HG03378 (cell line): ENCODE results near the gene ZDHHC11B.
"Not testable (repeated sequence)": the region's sequence is repeated elsewhere in the genome, so short reads cannot be mapped to it uniquely, and the experiment has no call there.

Experiments used
- ATAC-seq: cut with Tn5 transposase; IDR thresholded peaks from one replicate; pipeline ENCODE4 v1.9.1; 2021; ENCODE audit warnings: mild to moderate bottlenecking, moderate library complexity; ENCODE audit not compliant: unreplicated experiment

ZDHHC11B gene

DNA sequence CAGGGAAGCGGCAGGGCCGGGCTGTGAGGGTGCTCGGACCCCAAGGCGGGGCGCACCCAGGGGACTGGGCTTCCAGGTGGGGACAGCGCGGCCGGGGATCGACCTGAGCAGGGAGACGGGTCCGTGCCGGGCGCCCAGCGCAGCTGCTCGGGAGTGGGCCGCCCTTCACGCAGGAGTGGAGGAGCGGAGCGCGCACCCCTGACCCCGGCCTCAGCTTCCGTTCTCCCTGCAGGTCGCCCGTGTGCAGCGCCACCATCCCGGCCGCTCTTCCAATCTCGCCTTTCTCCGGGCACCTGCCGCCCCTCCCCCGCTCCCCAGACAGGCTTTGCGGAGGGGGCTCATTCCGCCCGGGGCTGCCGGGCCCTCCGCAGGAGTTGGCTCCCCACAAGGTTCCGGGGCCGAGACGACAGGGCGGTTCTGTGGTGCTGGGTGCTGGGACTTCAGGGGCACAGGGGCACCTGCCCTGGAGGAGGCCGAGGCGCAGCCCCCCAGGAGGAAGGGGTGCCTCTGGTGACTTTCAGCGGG, 714 bp upstream of the ZDHHC11B start:
- not testable (repeated sequence) for ATAC-seq

GRCh38 chr5:783881-784427, 575 bp downstream of the ZDHHC11B start:
- ATAC-seq = not testable (repeated sequence)

DNA sequence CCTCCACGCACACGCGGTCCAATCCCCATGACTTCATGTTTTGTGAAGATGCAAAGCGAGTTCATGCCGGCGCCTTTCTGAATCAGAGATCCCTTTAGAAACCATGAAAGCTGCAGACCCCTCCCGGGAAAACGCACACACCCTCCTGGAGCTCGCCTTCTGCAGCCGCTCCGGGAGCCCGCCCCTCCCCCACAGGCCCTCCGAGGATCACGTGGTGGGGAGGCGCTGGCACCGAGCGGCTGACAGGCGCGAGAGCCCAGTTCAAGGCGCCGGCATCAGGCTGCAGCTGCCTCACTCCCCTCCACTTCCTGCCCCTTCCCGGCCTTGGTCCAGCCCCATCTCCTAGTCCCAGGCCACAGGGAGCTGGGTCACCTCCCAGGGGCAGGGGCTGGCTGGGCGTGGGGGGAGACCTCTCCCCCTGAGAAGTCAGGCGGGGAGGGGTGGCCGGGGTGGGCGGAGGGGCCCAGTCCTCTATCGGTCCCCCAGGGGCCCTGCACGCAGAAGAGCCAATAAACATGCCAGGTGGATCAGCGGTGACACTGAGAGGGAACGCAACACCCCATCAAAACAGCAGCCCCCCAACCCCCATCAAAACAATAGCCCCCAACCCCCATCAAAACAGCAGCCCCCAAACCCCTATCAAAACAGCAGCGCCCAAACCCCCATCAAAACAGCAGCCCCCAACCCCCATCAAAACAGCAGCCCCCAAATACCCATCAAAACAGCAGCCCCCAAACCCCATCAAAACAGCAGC, 1.3 kb downstream of the ZDHHC11B start:
- not testable (repeated sequence) for ATAC-seq

- ATAC-seq = not testable (repeated sequence)
Measured at GRCh38 chr5:782356-782755, 2.2 kb downstream of the ZDHHC11B start.

DNA sequence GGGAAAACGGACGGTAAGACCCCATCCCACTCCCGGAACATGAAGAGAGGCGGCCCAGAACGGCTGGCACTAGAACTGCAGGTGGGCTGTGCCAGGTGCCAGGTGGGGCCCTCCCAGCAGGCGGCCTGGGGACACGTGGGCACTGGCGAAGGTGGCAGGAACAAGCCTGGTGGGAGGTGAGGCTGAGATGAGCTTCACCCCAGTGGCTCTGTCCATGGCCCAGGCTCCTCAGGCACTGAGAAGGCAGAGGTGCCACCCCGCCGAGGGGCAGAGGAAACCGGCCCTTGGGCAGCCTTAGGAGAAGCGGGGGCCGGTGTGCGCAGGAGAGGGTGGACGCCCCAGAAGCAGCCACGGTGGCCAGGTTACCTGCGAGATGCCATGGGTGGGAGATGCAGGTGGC, 4.0 kb downstream of the ZDHHC11B start:
- ATAC-seq = not testable (repeated sequence)

DNA sequence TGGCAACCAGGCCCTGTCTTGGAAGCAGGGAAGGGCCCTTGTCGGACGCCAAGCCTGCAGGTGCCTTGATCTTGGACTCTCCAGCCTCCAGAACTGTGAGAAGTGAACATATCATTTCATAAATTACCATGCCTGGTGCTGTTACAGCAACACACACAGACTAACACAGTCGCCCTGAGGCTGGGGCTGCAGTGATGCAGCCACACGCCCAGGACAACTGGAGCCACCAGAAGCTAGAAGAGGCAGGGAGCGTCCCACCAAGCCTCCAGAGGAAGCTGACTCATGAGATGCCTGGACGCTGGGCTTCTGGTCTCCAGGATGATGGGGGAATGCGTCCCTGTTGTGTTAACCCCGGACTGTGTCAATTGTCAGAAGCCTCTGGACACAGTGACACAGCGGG, 5.6 kb downstream of the ZDHHC11B start:
- not testable (repeated sequence) for ATAC-seq

- not testable (repeated sequence) for ATAC-seq
Measured at GRCh38 chr5:778421-778820, 6.1 kb downstream of the ZDHHC11B start.

DNA sequence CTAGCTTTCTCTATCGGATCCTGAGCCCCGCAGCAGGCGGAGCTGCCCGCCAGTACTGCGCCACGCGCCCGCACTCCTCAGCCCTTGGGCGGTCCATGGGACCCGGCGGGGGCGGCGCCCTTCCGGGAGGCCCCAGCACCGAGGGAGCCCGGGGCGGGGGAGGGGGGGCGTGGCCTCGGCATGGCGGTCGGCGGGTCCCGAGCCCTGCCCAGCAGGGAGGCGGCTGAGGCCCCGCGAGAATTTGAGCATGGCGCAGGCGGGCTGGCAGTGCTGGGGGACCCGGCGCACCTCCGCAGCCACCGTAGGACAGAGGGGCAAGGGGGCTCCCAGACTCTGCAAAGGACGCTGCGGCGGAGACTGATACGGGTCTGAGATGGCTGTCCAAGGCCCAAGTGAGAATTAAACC, 6.8 kb downstream of the ZDHHC11B start:
- ATAC-seq = no peak

GRCh38 chr5:776862-777711, 7.4 kb downstream of the ZDHHC11B start:
- ATAC-seq = no peak

DNA sequence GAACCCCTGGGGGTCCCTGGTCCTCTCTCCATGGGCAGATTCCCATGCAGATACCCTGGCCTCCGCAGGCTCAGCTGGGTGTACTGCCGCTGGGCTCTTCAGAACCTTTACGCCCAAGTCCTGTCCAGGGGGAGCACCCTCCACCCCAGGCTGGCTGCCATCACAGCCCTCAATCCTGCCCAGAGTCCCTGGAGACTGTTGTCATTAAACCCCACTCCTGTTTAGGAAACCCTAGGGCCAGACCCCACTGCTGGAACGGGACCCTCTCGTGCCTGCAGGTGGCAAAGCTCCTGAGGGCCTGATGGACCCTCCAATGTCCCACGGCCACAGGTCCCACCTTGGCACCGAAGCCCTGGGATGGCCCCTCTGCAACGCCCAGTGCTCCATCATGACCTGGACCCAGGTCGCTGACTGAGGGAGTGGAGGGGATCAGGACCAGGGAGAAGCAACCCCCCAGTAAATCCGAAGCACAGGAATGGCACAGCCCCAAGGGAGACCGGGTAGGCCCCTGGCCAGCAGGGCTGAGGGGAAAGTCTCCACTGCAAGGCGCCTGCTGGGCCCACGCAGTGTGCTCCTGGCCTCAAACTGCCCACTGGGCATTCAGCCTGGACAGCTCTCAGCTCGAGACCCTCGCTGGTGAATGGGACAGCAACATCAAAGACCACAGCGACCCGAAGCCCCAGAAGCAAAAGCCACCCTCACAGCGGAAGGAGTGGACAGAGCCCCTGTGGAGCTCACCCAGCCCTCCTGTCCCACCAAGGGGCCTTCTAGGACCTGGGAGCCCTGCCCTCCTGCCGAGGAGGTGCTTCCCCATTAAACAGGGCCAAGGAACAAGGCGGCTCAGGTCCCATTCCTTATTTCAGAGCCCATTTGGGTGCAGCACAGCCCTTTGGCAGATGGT, 8.3 kb downstream of the ZDHHC11B start:
- ATAC-seq = no peak

DNA sequence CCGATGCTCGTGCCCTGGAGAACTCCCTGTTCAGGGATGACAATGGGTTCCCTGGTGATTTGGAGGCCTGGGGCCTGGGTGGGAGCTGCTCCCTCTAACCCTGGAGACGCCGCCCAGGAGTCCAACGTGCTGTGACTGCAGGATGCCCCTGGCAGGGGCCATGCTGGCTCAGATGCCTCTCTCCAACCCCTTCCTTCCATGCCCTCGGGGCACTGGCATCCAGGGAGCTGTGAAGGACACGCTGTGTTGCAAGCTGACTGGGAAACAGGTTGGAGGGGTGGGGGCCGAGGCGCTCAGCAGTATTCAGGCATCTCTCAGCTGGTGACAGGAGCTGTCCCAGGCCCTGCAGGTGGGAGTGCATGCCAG, 9.0 kb downstream of the ZDHHC11B start:
- not testable (repeated sequence) for ATAC-seq

- ATAC-seq = not testable (repeated sequence)
Measured at GRCh38 chr5:774854-775505, 9.5 kb downstream of the ZDHHC11B start.

DNA sequence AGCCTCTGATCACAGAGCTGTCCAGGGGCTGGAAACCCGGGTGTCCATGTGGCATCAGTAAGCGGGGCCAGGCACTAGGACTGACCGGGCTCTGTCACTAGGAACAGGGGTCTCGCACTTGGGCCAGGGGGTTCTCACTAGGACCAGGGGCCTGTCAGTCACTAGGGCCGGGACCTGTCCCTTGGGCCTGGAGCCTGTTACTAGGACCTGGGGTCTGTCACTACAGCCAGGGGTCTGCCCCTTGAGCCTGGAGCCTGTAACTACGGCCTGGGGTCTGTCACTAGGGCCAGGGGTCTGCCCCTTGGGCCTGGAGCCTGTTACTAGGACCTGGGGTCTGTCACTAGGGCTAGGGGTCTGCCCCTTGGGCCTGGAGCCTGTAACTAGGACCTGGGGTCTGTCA, 10.2 kb downstream of the ZDHHC11B start:
- ATAC-seq = not testable (repeated sequence)

DNA sequence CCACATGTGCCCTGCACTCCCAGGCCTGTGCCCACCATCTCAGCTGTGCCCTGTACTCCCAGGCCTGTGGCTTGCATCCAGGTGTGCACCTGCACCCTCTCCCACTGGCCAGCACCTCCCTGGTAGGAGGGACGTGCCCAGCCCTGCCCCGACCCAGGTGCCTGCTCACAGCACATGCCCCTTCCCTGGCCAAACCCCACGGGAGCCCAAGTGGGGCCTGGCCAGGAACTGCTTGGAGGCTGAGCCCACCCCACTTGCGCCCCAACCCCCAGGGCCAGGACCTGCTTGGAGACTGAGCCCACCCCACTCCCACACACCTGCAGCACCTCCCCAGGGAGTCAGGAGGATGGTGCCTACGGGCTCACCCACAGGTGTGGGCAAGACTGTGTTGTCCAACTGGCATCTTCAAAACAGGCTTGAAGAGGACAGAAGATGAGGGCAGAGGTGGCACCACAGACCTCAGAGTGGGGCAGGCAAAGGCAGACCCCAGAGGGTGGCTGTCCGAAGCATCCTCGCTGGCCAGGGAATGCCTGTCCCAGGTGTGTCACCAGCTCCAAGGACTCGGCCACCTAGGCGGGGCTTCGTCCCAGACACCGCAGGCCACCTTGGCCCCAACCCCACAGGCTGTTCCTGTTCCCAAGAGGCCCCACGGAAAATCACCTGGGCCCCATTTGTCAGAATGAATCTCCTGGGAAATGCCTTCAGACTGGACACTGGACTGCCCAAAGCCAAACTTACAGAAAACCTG, 10.8 kb downstream of the ZDHHC11B start:
- no peak for ATAC-seq

- not testable (repeated sequence) for ATAC-seq
Measured at GRCh38 chr5:772931-773330, 11.6 kb downstream of the ZDHHC11B start.

- ATAC-seq = not testable (repeated sequence)
Measured at GRCh38 chr5:772547-772890, 12.0 kb downstream of the ZDHHC11B start.

DNA sequence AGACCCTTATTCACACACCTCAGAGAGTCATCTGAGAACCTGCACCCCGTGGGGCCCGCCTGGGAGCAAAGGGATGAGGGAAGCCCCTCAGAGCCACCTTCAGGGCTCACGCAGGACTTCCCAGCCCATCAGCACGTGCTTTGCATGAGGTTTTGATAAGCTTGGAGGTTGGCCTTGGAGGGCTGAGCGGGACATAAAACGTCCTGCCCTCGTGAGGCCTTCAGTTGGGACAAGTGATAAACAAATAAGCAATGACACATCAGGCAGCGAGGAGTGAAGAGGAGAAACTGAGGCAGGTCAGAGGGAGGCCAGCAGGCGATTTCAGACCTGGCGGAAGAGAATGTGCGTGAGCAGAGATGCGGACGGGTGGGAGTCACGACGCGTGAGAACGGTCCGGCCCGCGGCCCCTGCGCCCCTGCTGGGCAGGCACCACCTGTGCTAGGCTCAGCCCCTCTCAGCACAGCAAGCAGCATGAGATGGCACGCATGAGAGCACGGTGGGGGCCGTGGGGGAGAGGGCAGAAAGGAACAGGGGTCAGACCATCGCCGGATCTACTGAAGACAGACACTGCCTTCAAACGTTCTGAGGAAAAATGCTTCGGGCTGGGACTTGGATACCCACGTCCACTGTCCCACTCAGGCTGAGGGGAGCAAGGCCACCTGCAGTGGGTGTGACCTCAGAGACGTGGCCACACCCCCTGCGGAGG, 12.5 kb downstream of the ZDHHC11B start:
- not testable (repeated sequence) for ATAC-seq

DNA sequence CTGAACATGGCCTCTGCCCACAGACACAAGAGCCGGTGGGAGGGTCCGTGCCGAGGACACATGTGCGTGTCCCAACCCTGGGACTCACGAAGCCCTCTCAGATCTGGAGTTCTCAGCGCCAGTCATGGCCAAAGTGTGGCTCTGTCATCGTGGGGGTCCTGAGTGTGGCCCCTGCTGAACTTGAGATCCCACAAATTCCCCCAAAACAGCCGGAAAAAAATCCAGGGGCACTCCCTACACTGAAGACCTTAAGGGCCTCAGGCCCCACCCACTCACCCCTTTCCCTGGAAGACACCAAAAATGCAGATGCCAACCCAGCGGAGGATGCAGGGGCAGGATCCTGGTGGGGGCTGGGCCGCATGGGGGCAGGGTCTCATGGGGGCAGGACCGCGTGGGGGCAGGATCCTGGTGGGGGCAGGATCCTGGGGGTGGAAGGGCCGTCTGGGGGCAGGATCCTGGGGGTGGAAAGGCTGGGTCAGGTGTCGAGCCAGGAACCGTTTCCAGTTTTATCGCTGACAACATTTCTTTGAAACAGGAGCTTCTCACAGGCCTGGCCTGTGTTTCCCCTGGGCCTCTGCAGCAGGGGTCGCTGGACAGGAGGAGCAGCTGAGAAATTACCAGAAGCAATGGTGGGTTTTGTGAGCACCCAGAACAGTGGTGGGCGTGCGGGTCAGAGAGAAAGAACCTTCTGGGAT, 13.3 kb downstream of the ZDHHC11B start:
- ATAC-seq = not testable (repeated sequence)
